GM10266 (cell line): ENCODE measurements around the gene VHLL.

Experiments used
- DNase-seq: peaks from one replicate; pipeline ENCODE4 v3.0.0; 2012; ENCODE audit errors: extremely low spot score
- TF ChIP-seq, protein P1 (sequence below): IDR thresholded peaks from 2 replicates; pipeline ENCODE4 v1.5.1; 2012; ENCODE audit warnings: mild to moderate bottlenecking, low read depth; ENCODE audit not compliant: control insufficient read depth, insufficient read depth; ENCODE audit errors: missing control alignments

Gene VHLL

DNA sequence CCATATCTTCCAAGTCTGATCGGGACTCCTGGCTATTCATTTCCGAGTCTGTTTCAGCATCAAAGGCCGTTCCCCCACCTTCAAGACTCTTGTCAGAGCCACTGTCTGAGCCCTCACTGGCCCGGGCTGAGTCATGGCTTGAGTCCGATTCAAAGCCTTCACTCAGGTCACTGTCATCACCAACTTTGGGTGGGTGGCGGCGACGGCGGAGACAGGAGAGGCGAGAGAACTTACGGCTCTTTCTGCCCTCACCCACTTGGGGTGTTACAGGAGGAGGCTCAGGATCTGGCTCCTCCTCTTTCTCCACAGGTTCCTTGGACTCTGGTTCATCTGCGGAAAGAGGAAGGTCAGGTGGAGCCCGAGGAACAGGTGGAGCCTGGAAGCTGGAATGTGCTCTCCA lies 33.1 kb downstream of the VHLL start:
- no peak for DNase-seq
- TF ChIP-seq, protein P1, sequence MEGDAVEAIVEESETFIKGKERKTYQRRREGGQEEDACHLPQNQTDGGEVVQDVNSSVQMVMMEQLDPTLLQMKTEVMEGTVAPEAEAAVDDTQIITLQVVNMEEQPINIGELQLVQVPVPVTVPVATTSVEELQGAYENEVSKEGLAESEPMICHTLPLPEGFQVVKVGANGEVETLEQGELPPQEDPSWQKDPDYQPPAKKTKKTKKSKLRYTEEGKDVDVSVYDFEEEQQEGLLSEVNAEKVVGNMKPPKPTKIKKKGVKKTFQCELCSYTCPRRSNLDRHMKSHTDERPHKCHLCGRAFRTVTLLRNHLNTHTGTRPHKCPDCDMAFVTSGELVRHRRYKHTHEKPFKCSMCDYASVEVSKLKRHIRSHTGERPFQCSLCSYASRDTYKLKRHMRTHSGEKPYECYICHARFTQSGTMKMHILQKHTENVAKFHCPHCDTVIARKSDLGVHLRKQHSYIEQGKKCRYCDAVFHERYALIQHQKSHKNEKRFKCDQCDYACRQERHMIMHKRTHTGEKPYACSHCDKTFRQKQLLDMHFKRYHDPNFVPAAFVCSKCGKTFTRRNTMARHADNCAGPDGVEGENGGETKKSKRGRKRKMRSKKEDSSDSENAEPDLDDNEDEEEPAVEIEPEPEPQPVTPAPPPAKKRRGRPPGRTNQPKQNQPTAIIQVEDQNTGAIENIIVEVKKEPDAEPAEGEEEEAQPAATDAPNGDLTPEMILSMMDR = no peak

DNA sequence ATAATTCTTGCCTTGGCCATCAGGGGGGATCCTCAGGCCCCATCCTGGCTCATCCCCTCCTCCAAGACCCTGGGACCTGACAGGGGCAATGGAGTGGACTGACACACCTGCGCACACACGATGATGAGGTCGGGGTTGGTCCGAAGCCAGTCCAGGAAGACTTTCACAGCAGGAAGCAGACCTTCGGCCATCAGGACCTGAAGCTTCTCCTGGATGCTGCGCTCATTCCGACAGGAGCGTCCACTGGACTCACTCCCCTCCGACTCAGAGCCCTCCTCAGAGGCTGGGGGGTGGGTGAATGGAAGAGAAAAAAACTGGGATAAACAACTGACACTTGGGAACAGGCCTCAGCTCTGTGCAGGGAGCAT lies 35.8 kb downstream of the VHLL start:
- TF ChIP-seq, protein P1 = no peak
- no peak for DNase-seq

DNA sequence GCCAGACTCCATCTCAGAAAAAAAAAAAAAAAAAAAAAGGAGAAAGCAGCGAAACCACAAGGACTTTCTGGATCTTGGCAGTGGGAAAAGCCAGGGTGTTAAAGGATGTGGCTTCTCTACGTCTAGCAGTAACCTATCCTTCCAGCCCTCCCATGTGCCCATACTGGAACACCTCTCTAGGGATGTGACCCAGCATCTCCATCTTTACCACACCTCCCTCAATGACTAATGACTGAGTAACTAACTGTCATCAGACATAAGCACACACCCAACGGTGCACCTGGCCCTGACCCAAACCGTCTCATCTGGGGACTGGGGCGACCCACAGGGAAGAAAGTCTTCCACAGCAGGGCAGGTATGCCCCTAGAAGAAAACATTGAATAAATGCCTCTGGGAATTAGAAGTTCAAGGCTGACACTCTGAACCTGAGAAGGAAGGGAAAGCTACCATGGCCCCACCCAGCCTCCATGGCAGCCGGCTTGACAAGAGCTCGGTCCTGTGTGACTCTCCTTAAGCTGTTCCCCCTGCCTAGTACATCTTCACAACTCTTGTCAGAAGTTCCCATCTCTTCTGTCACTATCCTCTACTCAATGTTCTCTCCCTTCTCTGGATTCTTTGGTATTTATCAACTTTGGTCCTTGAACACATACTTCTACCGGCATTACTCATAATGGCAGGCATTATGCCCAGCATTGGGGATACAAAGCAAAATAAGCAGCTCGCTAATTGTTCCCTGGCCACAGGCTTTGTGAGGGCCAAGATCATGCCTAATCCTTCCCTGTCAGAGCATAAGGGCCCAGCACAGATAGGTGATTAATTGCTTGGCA lies 36.4 kb downstream of the VHLL start:
- TF ChIP-seq, protein P1 = no peak
- DNase-seq = no peak

DNA sequence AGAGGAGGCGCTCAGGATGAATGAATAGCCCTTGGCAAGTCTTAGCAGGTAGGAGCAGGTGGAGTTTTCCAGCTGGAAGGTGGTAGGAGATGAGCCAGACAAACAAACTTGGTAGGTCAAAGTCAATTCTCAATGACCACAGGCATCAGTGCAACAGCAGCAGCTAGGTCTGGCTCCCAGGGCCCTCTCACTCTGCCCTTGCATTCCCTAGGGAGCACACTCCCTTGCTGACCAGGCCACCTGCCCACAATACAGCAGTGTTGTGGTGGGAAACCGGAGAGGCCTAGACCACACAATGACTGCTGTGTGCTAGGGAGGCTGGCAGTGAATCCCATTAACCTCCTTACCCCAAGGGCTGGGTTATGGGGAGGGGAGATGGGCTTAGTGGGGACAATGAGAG lies 38.2 kb downstream of the VHLL start:
- TF ChIP-seq, protein P1 = no peak
- no peak for DNase-seq

DNA sequence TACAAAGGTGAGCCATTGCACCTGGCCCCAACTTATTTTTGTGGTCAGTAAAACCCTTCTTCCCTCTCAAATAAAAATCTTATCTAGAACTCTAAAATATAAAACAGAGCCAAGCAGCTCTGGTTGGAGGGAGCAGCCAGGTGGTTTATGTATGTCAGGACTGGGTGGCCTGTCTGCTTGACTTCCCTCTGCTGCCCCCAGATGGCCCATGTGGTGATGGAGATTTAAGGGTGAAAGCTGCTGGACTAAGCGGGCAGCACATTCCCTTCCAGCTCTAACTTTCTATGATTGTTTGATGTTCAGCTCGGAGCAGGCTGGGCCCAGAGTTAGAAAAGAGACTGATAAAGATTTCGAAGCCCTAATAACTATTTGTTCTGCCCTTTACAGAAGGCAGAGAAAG lies 39.3 kb downstream of the VHLL start:
- TF ChIP-seq, protein P1 = peak; percentile 20
- no peak for DNase-seq

DNA sequence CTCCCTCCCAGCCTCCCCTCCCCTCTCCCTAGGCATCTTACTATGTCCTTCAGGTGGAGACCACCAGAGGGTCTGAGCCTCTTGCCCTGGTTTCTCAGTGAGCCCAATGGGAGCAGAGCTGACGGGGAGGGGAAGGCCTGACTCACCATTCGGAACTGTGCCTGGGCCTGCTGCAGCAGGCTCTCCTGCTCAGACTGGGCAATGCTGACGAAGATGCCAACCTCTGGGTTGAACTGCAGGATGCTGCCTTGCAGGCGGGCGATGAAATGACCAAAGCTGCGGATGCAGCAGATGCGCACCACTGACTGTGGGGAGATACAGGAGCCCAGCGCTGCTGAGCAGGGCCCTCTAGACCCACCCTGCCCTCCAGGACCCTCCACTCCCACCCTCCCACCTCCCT lies 40.2 kb downstream of the VHLL start:
- TF ChIP-seq, protein P1 = no peak
- no peak for DNase-seq

DNA sequence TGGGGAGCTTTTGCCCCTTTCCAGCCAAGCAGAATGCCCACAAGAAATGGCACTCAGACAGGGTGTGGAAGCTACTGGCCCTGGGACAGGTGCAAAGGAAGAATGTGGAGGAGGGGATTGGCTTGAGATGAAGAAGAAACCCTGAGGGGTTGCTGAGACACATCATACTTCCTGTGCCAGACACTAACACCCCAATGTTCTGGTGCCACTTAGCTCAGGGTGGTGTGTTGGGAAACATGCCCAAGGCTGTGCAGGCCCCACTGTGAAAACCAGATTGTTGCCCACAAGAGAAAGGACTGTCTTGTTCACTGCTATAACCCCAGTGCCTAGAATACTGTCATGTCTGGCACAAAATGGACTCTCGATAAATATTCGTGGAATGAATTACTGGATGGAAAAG lies 41.4 kb downstream of the VHLL start:
- DNase-seq = no peak
- TF ChIP-seq, protein P1 = no peak
